K562 (cell line): ENCODE results near the gene ODAD3. TPM values are rescaled to one million over a fixed set of nuclear protein-coding genes. Genes with fewer than 3 reads are reported as not detected.

ENCODE experiments used
- ATF4 ChIP-seq: fragments of 450-650 bp; formaldehyde crosslinking; IDR thresholded peaks from 2 replicates; pipeline ENCODE4 v1.4.0; 2022; ENCODE audit warnings: mild to moderate bottlenecking, moderate library complexity
- ATF7 ChIP-seq: fragments of 450-650 bp; IDR thresholded peaks from 2 replicates; pipeline ENCODE4 v1.7.1; 2014; ENCODE audit warnings: mild to moderate bottlenecking, moderate library complexity
- BHLHE40 ChIP-seq: IDR thresholded peaks from 2 replicates; pipeline ENCODE4 v1.6.1; 2011; ENCODE audit warnings: low read length, improper control_type of control experiment
- CBX1 ChIP-seq: sonication (generic); IDR thresholded peaks from 2 replicates; pipeline ENCODE4 v1.6.1; 2016; ENCODE audit warnings: antibody characterized with exemption, low read depth, mild to moderate bottlenecking
- DEAF1 ChIP-seq: fragments of 450-650 bp; formaldehyde crosslinking; IDR thresholded peaks from 2 replicates; pipeline ENCODE4 v1.4.0; 2020; ENCODE audit warnings: mild to moderate bottlenecking, moderate library complexity
- GABPA ChIP-seq: fragments of 200-800 bp; sonication (Bioruptor generic); conservative IDR thresholded peaks from 2 replicates; pipeline ENCODE4 v1.6.1; 2016; ENCODE audit warnings: low read depth, missing genetic modification characterization, missing compliant biosample characterization
- GMEB1 ChIP-seq: fragments of 250-450 bp; sonication (Bioruptor Pico); IDR thresholded peaks from 2 replicates; pipeline ENCODE4 v1.4.0; 2020; ENCODE audit warnings: mild to moderate bottlenecking
- HES1 ChIP-seq: fragments of 450-650 bp; IDR thresholded peaks from 2 replicates; pipeline ENCODE4 v1.6.1; 2016; ENCODE audit warnings: low read depth, mild to moderate bottlenecking, moderate library complexity
- ILK ChIP-seq: fragments of 450-650 bp; IDR thresholded peaks from 2 replicates; pipeline ENCODE4 v1.6.1; 2016; ENCODE audit warnings: missing genetic modification characterization, low read depth, mild to moderate bottlenecking, missing compliant biosample characterization, moderate library complexity, borderline replicate concordance
- KLF6 ChIP-seq: fragments of 250-450 bp; sonication (Bioruptor Pico); IDR thresholded peaks from 2 replicates; pipeline ENCODE4 v1.4.0; 2020; ENCODE audit warnings: mild to moderate bottlenecking, moderate library complexity, borderline replicate concordance
- POLR2A ChIP-seq: fragments of 450-650 bp; conservative IDR thresholded peaks from 2 replicates; pipeline ENCODE4 v1.6.1; 2016
- RBFOX2 ChIP-seq: fragments of 200-400 bp; formaldehyde crosslinking; IDR thresholded peaks from 2 replicates; pipeline ENCODE4 v1.6.1; 2017; ENCODE audit warnings: low read depth, mild to moderate bottlenecking, low read length, moderate library complexity
- SIN3A ChIP-seq, 2 experiments: fragments of 150-350 bp in 1 of 2; IDR thresholded peaks; 2 replicates each; pipeline ENCODE4 v1.6.1; 2011 to 2016; ENCODE audit warnings: borderline replicate concordance in 2 of 2, low read depth in 2 of 2, low read length in 2 of 2, mild to moderate bottlenecking in 2 of 2, moderate library complexity in 2 of 2; ENCODE audit not compliant: control insufficient read depth in 1 of 2
- SNAPC5 ChIP-seq: fragments of 250-450 bp; sonication (Bioruptor Pico); IDR thresholded peaks from 2 replicates; pipeline ENCODE4 v1.8.0; 2021; ENCODE audit warnings: moderate library complexity, mild to moderate bottlenecking, inconsistent platforms
- TCF7L2 ChIP-seq: fragments of 150-350 bp; IDR thresholded peaks from 2 replicates; pipeline ENCODE4 v1.6.1; 2016; ENCODE audit warnings: low read depth, mild to moderate bottlenecking, low read length, moderate library complexity
- TRIM25 ChIP-seq: fragments of 450-650 bp; IDR thresholded peaks from 2 replicates; pipeline ENCODE4 v1.7.0; 2016; ENCODE audit warnings: borderline replicate concordance
- UBTF ChIP-seq, 2 experiments: IDR thresholded peaks; 2 replicates each; pipeline ENCODE4 v1.6.1; 2012; ENCODE audit warnings: improper control_type of control experiment in 2 of 2, low read depth in 2 of 2, low read length in 2 of 2, borderline replicate concordance in 1 of 2
- ZNF79 ChIP-seq: fragments of 250-450 bp; sonication (Bioruptor Pico); IDR thresholded peaks from 2 replicates; pipeline ENCODE4 v1.4.0; 2020; ENCODE audit warnings: low read depth, mild to moderate bottlenecking, moderate library complexity
- polyA plus RNA-seq, 8 experiments: library from polyadenylated mRNA; depleted of rRNA in 4 of 8; stranded (reverse) in 5 of 8; unstranded in 3 of 8; fragments of >200 nt; fragmentation: Nextera tagmentation in 2 of 8; fragmentation: Illumina TruSeq in 1 of 8; extraction: Ambion mirVana in 2 of 8; extraction: Trizol in 1 of 8; gene quantifications; 2 replicates each; pipeline versions ENCODE4 v1.2.1 to v1.2.3, GENCODE V29; 2011 to 2014; ENCODE audit warnings: inconsistent platforms in 1 of 8, missing spikeins in 1 of 8
- total RNA-seq, 7 experiments: library from RNA; depleted of rRNA in 6 of 7; stranded (reverse); fragments of >200 nt in 6 of 7; fragmentation: Illumina TruSeq in 2 of 7; extraction: Trizol in 2 of 7; gene quantifications; 2 replicates each; pipeline versions ENCODE4 v1.2.1 to v1.2.3, GENCODE V29; 2011 to 2021; ENCODE audit warnings: low replicate concordance in 1 of 7

The ODAD3 gene
- total and polyA plus RNA-seq, 9 of the 15 experiments (the other 6 are each of a cell fraction or from before 2014, with no cell fraction given), result 0.07 to 0.72 (median 0.14) TPM; not detected in 2

GRCh38 chr19:11435833-11436313, 952 bp upstream of the ODAD3 start (continued):
- TF ChIP-seq ATF4 (CRISPR knock-in tag), result no peak
- peak; percentile 83; the same call in 1 of the 2 replicates for TF ChIP-seq GABPA (tag)
- TF ChIP-seq KLF6 (CRISPR knock-in tag), result no peak
- TF ChIP-seq ATF7, result no peak
- no peak for TF ChIP-seq HES1
- TF ChIP-seq RBFOX2, result peak; percentile 8
- TF ChIP-seq TRIM25, result 0 out of 2 replicates have a peak, but pooled peaks have one; percentile 9
- no peak for TF ChIP-seq DEAF1 (CRISPR knock-in tag)
- TF ChIP-seq BHLHE40, result no peak
- TF ChIP-seq ZNF79, result no peak
- 0 out of 4 replicates have a peak, but pooled peaks of 1 of the 2 experiments have one; percentile 47 for TF ChIP-seq SIN3A (IDR thresholded peaks at IDR 0.05; ENCODE audit: borderline replicate concordance in 2 of 2, control insufficient read depth in 1 of 2, low read depth in 2 of 2, low read length in 2 of 2)
- no peak for TF ChIP-seq TCF7L2
- TF ChIP-seq UBTF (IDR thresholded peaks at IDR 0.05; ENCODE audit: borderline replicate concordance in 1 of 2, low read depth in 2 of 2, low read length in 2 of 2), result 0 out of 4 replicates have a peak, but pooled peaks of 1 of the 2 experiments have one; percentile 20
- TF ChIP-seq POLR2A, result peak; percentile 32; the same call in 1 of the 2 replicates
- TF ChIP-seq ILK, result no peak
- no peak for TF ChIP-seq CBX1
- TF ChIP-seq SNAPC5 (CRISPR knock-in tag), result no peak
- no peak for TF ChIP-seq GMEB1 (CRISPR knock-in tag)
